ENCODE measurements around the gene OCEL1.

GRCh38 chr19:17246681-17247425 is 20.8 kb downstream of the OCEL1 start:
- no peak for TF ChIP-seq GATA2 (IDR thresholded peaks at IDR 0.05; ENCODE audit: low read depth, low read length)
- TF ChIP-seq GATA3 (IDR thresholded peaks at IDR 0.05; ENCODE audit: low read depth, low read length), result no peak
